ENCODE data around the gene TMEM63B.

Gene TMEM63B

DNA sequence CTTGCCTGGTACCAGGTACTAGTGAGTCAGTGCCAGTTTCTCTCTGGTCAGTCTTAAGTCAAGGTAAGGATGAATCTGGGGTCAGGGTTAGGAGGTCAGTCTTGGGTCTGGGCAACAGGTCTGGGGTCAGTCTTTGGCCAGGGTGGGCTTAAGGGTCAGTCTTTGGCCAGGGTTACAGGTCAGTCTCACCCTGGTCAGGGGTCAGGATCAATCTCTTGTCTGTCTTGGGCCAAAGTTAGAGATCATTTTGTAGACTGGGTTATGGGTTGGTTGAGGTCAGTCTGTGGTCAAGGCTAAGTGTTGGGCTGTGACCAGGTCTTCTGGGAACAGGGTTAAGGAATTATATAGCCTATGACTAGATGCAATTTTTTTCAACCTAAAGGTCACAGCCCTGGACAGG is 18.5 kb downstream of the TMEM63B start:
- no peak for DNase-seq (ENCODE audit: low spot score)

GRCh38 chr6:44146685-44147084 is 19.3 kb downstream of the TMEM63B start:
- no peak for DNase-seq (ENCODE audit: low spot score)

GRCh38 chr6:44147256-44147655 is 19.9 kb downstream of the TMEM63B start:
- DNase-seq (ENCODE audit: low spot score), result no peak

- DNase-seq (ENCODE audit: low spot score), result no peak
Measured at GRCh38 chr6:44148306-44148705, 21.0 kb downstream of the TMEM63B start.

- no peak for DNase-seq (ENCODE audit: low spot score)
Measured at GRCh38 chr6:44149369-44150012, 22.1 kb downstream of the TMEM63B start.

DNA sequence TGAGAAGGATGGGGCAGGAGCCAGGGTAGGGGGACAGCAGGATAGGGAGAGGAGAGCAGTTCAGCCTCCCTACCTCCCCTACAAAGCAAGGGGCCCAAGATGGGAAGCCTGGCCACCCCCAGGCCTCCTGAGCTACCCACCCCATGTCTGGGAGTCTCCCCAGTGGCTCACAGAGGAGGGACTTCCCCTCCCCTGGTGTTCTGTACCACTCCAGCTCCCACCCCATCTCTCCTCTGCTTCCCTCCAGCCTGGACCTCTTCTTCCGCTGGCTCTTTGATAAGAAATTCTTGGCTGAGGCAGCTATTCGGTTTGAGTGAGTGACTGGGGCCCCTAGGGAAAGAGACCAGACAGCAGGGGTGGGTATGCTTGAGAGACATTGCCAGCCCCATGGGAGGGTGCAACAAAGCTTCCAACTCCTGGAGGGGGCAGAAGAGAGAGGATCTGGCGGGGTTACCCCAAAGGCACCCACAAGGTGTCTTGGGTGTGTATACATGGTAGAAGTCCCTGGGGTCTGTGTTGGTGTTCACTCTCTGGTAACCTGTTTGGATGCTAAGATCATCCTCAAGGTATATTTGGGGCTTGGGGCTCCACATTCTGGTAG is 23.1 kb downstream of the TMEM63B start:
- DNase-seq (ENCODE audit: low spot score), result no peak

DNA sequence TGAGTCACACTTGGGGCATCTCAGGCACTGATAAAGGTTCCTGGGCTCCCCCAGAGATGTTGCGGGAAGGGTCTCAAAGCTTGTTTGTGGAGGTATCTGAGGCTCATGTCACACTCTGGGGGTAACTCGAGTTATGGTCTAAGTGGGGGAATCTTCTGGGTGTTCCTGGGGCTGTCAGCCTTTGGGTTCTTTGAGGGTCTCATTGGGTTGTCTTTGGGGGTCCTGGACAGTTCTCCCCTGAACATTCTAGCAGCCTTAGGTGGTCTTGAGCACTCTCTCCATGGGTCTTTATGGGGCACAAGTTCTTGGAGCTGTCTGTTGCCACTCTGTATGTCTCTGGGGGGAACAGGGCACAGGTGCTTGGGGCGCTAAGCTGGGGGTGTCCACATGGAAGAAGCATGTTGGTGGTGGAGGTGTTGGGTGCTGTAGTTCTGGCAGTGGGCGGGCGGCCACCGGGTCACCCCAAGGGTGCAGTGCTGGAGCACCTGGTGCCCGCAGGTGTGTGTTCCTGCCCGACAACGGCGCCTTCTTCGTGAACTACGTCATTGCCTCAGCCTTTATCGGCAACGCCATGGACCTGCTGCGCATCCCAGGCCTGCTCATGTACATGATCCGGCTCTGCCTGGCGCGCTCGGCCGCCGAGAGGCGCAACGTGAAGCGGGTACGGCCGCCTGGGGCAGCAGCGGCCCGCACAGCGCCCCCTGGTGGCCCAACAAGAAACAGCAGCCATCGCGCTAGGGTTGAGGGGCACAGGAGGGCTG is 24.2 kb downstream of the TMEM63B start:
- DNase-seq (ENCODE audit: low spot score), result peak; percentile 78

DNA sequence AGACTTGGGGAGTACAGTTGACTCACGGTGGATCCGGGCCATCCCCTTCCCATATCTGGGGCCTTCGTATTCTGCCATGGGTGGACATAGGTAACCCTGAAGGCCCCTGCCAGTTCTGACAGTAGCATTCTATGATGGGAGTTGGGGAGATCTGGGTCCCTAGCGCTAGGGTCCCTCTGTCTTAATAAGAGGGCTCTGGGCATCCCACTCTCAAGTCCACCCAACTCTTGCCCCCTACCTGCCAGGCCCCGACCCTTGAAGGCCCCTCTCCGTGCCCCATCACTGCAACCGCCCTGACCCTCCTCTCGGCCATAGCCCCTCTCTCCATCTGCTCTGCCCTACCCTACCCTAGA is 24.7 kb downstream of the TMEM63B start:
- DNase-seq (ENCODE audit: low spot score), result no peak

DNA sequence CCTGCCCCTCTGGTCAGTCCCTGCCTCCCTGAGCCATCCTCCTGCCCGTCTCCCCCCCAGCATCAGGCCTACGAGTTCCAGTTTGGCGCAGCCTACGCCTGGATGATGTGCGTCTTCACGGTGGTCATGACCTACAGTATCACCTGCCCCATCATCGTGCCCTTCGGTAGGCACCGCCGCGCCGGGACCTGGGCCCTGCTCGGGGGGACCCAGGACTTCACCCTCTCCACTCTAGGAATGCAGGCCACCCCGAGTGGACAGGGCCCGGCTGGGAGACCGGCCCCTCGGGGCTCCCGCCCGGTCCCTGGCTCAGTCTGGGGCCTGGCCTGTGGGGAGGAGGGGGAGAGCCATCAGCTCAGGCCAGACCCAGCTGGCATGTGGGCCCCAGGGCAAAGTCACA is 25.2 kb downstream of the TMEM63B start:
- no peak for DNase-seq (ENCODE audit: low spot score)

- no peak for DNase-seq (ENCODE audit: low spot score)
Measured at GRCh38 chr6:44154067-44154466, 26.7 kb downstream of the TMEM63B start.

- DNase-seq (ENCODE audit: low spot score), result no peak
Measured at GRCh38 chr6:44156494-44157151, 29.3 kb downstream of the TMEM63B start.

DNA sequence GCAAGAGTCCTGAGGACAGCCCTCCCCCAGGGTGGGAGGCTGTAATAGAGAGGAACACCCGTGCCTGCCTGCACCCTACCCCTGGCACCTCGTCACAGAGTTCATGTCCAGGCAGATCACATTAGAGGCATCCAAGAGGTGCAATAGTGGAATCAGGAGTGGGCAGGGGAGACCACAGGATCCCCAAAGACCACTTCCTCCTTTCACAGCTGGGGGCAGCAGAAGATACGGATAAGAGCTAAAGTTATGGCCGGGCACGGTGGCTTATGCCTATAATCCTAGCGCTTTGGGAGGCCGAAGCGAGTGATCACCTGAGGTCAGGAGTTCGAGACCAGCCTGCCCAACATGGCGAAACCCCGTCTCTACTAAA is 29.8 kb downstream of the TMEM63B start:
- no peak for DNase-seq (ENCODE audit: low spot score)

DNA sequence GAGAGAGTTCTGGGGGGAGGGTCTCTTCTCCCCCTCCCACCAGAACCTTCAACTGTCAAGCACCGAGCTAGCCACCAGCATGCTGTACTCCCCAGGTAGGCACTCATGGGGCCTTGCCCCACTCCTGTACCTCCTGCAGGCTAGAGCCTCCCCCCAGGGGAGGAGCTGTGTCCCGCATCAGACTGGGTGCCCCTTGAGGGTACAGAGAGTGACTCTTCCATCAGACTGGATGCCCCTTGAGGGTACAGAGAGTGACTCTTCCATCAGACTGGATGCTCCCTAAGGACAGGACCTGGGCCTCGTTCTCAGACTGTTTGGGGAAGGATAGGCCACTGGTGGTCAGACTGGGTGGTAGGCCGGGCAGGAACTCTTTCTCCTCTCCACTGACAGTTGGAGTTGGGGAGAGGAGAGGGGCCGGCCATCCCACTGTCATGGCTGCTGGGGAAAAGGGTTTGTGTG is 31.4 kb downstream of the TMEM63B start, which contains the start of gene CAPN11:
Gene CAPN11 (plus strand): TSS at position 51 of the 459 bp plus-strand sequence. CDS start 29 bp downstream, at position 80.
- DNase-seq (ENCODE audit: low spot score), result no peak

DNA sequence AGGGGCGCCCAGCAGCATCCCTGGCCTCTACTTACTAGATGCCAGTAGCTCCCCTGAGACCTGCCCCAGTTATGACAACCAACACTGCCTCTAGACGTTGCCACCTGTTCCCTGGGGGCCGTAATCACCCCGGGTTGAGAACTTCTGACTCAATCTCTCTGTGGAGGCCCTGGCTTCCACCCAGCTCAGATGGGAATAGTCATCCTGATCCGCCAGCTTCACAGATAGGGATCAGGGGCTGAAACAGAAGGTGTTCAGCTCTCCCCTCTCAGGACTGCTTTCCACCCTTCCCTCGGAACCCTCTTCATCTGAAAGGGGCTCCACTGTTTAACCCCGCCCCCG is 34.6 kb downstream of the TMEM63B start:
- peak; percentile 31 for DNase-seq (ENCODE audit: low spot score)

DNA sequence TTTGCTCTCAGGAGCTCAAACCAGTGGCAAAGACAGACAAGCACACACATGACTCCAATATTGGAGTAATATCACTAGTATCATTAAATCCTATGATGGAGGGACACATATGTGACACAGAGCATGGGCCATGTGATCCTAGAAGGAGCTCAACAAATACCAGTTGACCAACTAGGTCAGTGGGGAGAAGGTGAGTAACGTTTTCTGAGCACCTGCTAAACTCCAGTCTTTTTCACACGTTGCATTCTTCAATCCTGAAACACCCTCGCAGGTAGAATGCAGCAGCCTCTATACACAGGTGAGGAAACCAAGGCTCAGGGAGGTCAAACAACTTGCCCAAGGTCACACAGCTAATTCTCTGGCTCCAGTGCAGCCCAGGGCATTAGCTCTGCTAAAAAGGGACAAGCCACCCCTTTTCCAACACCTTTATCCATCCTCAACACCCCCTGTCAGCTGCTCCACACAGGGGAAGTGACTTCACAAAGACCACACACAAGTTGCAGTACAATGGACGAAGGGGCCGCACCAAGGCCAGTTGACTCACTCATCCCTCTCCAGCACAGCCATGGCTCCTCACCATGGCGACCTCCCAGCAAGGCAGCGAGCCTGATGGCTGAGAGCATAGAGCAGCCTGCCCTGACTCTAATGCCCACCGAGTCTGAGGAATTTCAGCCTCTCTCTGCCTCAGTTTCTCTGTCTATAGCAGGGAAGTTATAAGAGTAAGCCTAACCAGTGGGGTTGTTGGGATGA is 35.7 kb downstream of the TMEM63B start:
- no peak for DNase-seq (ENCODE audit: low spot score)

DNA sequence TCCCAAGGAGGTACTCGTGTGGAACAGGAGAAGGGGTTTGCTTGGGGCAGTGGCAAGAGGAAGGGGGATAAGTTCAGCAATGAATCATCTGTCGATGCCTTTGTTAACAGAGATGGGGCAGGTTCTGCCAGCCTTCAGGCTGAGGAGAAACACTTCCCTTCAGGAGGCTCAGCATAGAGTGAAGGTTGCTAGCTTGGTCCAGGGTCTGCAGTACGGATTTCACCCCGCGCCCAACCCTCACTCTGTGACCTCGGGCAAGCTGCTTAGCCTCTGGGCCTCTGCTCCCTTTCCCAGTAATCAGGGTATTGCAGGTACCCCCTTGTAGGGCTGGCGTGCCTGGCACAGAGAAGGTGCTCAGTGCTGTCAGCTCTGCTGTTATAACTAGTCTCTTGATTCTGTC is 38.8 kb downstream of the TMEM63B start:
- no peak for DNase-seq (ENCODE audit: low spot score)

DNA sequence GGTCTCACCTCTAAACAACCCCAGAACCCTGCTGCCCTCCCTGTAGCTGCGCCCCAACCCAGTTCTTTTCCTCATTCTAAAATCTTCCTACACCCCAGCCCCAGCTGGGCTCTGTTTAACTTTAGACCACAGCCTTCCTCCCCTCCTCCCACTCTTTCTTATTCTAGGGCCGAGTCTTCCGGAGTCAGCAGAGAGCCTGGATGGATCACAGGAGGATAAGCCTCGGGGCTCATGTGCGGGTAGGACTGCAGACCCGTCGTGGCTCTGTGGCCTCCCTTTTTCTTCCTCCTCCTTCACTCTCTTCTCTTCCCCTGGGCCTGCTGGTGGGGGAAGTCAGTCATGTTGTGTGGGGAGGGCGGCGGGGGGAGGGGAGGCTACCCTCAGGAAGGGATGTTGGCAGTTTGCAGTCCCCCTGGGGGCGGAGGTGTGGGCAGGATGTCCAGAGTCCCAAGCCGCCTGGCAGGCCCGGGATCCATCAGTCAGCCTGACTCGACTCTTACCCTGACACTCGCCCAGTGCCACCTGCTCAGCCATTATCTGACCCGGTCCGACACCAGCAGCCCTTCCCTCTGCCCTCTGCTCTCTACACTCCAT is 39.3 kb downstream of the TMEM63B start:
- no peak for DNase-seq (ENCODE audit: low spot score)

DNA sequence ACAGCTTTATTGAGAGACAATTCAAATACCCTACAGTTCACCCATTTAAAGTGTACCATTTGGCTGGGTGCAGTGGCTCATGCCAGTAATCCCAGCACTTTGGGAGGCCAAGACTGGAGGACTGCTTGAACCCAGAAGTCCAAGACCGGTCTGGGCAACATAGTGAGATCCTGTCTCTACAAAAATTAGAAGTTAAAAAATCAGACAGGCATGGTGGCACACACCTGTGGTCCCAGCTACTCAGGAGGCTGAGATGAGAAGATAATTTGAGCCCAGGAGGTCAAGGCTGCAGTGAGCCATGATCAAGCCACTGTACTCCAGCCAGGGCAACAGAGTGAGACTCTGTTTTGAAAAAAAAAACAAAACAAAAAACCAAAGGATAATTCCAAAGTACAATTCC is 40.2 kb downstream of the TMEM63B start:
- DNase-seq (ENCODE audit: low spot score), result no peak

GRCh38 chr6:44169154-44169553 is 41.8 kb downstream of the TMEM63B start:
- DNase-seq (ENCODE audit: low spot score), result no peak

- no peak for DNase-seq (ENCODE audit: low spot score)
Measured at GRCh38 chr6:44169886-44170570, 42.7 kb downstream of the TMEM63B start.

DNA sequence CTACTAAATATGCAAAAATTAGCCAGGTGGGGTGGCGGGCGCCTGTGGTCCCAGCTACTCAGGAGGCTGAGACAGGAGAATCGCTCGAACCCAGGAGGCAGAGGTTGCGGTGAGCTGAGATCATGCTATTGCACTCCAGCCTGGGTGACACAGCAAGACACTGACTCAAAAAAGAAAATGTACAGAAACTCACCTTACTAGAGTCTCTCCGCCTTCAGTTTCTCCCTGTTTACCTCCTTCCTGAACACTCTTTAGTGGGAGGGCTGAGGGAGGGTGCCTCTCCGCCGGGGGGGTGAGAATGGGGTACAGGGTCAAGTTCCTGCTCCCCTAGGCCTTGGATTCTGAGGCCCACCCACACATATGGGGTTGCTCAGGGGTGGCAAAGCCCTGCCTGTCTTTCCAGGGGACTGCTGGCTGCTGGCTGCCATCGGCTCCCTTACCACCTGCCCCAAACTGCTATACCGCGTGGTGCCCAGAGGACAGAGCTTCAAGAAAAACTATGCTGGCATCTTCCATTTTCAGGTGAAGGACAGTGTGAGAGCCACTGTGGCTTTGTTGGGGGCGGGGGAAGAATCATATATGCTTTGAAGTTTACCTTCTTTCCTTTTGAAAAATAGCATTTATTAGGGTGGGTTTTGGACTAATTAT is 44.7 kb downstream of the TMEM63B start:
- no peak for DNase-seq (ENCODE audit: low spot score)

All from kidney tubule cell (primary cell).